H9 (cell line): ENCODE data around the gene NET1. TPM values are rescaled to one million over a fixed set of nuclear protein-coding genes. Genes with fewer than 3 reads are reported as not detected.

Source experiments
- DNase-seq: peaks from one replicate; pipeline ENCODE4 v3.0.0-alpha.2; 2017
- H2AFZ ChIP-seq: one replicate; pipeline ENCODE4 v1.6.1; 2013; ENCODE audit warnings: mild to moderate bottlenecking, low read length, control low read depth, moderate library complexity
- H2AK5ac ChIP-seq: 2 replicates; pipeline ENCODE4 v1.6.1; 2013; ENCODE audit warnings: low read length, control low read depth, mixed read lengths; ENCODE audit not compliant: insufficient read length
- H2BK120ac ChIP-seq: one replicate; pipeline ENCODE4 v1.6.1; 2013; ENCODE audit warnings: low read depth, mild to moderate bottlenecking, low read length, control low read depth, inconsistent platforms; ENCODE audit not compliant: poor library complexity, severe bottlenecking
- H2BK12ac ChIP-seq: 2 replicates; pipeline ENCODE4 v1.6.1; 2013; ENCODE audit warnings: low read length, control low read depth, mixed read lengths, low read depth; ENCODE audit not compliant: insufficient read length
- H2BK15ac ChIP-seq: 2 replicates; pipeline ENCODE4 v1.6.1; 2013; ENCODE audit warnings: low read depth, low read length, control low read depth
- H2BK20ac ChIP-seq: one replicate; pipeline ENCODE4 v1.6.1; 2013; ENCODE audit warnings: low read depth, mild to moderate bottlenecking, low read length, control low read depth, inconsistent platforms; ENCODE audit not compliant: poor library complexity, severe bottlenecking
- H2BK5ac ChIP-seq: 2 replicates; pipeline ENCODE4 v1.6.1; 2013; ENCODE audit warnings: low read length, control low read depth, mixed read lengths; ENCODE audit not compliant: insufficient read length
- H3K14ac ChIP-seq: 2 replicates; pipeline ENCODE4 v1.6.1; 2013; ENCODE audit warnings: low read length, control low read depth; ENCODE audit not compliant: insufficient read depth
- H3K18ac ChIP-seq: 2 replicates; pipeline ENCODE4 v1.6.1; 2013; ENCODE audit warnings: low read depth, mild to moderate bottlenecking, mixed read lengths, low read length, control low read depth; ENCODE audit not compliant: insufficient read length
- H3K23ac ChIP-seq: 2 replicates; pipeline ENCODE4 v1.6.1; 2013; ENCODE audit warnings: low read length, control low read depth, mixed read lengths, low read depth; ENCODE audit not compliant: insufficient read length
- H3K23me2 ChIP-seq: 2 replicates; pipeline ENCODE4 v1.6.1; 2013; ENCODE audit warnings: low read depth, mild to moderate bottlenecking, mixed read lengths, low read length, control low read depth; ENCODE audit not compliant: insufficient read length, poor library complexity, severe bottlenecking
- H3K27ac ChIP-seq: 2 replicates; pipeline ENCODE4 v1.5.1; 2013; ENCODE audit warnings: low read length, control low read depth, mixed read lengths, low read depth; ENCODE audit not compliant: insufficient read length
- H3K27me3 ChIP-seq: 2 replicates; pipeline ENCODE4 v1.6.1; 2013; ENCODE audit warnings: low read length, control low read depth, inconsistent platforms; ENCODE audit not compliant: insufficient read depth
- H3K4ac ChIP-seq: 2 replicates; pipeline ENCODE4 v1.6.1; 2013; ENCODE audit warnings: low read depth, mild to moderate bottlenecking, control low read depth, inconsistent platforms, low read length, moderate library complexity
- H3K4me1 ChIP-seq: 2 replicates; pipeline ENCODE4 v1.6.1; 2013; ENCODE audit warnings: low read length, control low read depth, inconsistent platforms; ENCODE audit not compliant: insufficient read depth
- H3K4me2 ChIP-seq: 2 replicates; pipeline ENCODE4 v1.6.1; 2013; ENCODE audit warnings: low read length, control low read depth, mixed read lengths; ENCODE audit not compliant: insufficient read length, insufficient read depth
- H3K56ac ChIP-seq: 2 replicates; pipeline ENCODE4 v1.6.1; 2013; ENCODE audit warnings: low read depth, mild to moderate bottlenecking, mixed read lengths, low read length, control low read depth; ENCODE audit not compliant: insufficient read length
- H3K79me1 ChIP-seq: 2 replicates; pipeline ENCODE4 v1.6.1; 2013; ENCODE audit warnings: low read depth, mild to moderate bottlenecking, moderate library complexity, low read length, control low read depth, inconsistent platforms; ENCODE audit not compliant: insufficient read depth, poor library complexity, severe bottlenecking
- H3K79me2 ChIP-seq: 2 replicates; pipeline ENCODE4 v1.6.1; 2013; ENCODE audit warnings: low read length, control low read depth, inconsistent platforms; ENCODE audit not compliant: insufficient read depth
- H3K9ac ChIP-seq: 2 replicates; pipeline ENCODE4 v1.6.1; 2013; ENCODE audit warnings: low read length, control low read depth, mixed read lengths; ENCODE audit not compliant: insufficient read length; ENCODE audit errors: extremely low read depth
- H3K9me3 ChIP-seq: one replicate; pipeline ENCODE4 v1.6.1; 2013; ENCODE audit warnings: low read depth, low read length, inconsistent platforms; ENCODE audit not compliant: control insufficient read depth
- H3T11ph ChIP-seq: one replicate; pipeline ENCODE4 v1.6.1; 2013; ENCODE audit warnings: mild to moderate bottlenecking, low read length, control low read depth, inconsistent platforms
- H4K20me1 ChIP-seq: one replicate; pipeline ENCODE4 v1.6.1; 2013; ENCODE audit not compliant: control insufficient read depth, insufficient read length, insufficient read depth
- H4K5ac ChIP-seq: 2 replicates; pipeline ENCODE4 v1.6.1; 2013; ENCODE audit warnings: low read depth, mild to moderate bottlenecking, mixed read lengths, low read length, control low read depth; ENCODE audit not compliant: insufficient read length
- H4K8ac ChIP-seq: replicated peaks from 2 replicates; pipeline ENCODE4 v1.6.1; 2013; ENCODE audit warnings: low read length, control low read depth, mixed read lengths, low read depth; ENCODE audit not compliant: insufficient read length
- H4K91ac ChIP-seq: 2 replicates; pipeline ENCODE4 v1.6.1; 2013; ENCODE audit warnings: low read depth, mild to moderate bottlenecking, moderate library complexity, mixed read lengths, low read length, control low read depth; ENCODE audit not compliant: insufficient read length
- H3K27ac Mint-ChIP-seq, 3 experiments: 2 replicates in 2 of 3; 3 replicates in 1 of 3; pipeline ENCODE4 v1.8.0; 2020 to 2021; ENCODE audit warnings: mixed read lengths in 3 of 3, mild to moderate bottlenecking in 1 of 3, moderate library complexity in 1 of 3
- H3K27me3 Mint-ChIP-seq: 2 replicates; pipeline ENCODE4 v1.8.0; 2021; ENCODE audit warnings: low read depth, mild to moderate bottlenecking, moderate library complexity, mixed read lengths
- H3K36me3 Mint-ChIP-seq, 3 experiments: 2 replicates in 2 of 3; 3 replicates in 1 of 3; pipeline ENCODE4 v1.8.0; 2020 to 2021; ENCODE audit warnings: low read depth in 3 of 3, mixed read lengths in 3 of 3; ENCODE audit not compliant: insufficient read depth in 1 of 3
- H3K4me1 Mint-ChIP-seq, 2 experiments: 2 replicates each; pipeline ENCODE4 v1.8.0; 2020; ENCODE audit warnings: mixed read lengths in 2 of 2
- H3K4me3 Mint-ChIP-seq, 2 experiments: 2 replicates in 1 of 2; 3 replicates in 1 of 2; pipeline ENCODE4 v1.8.0; 2020 to 2021; ENCODE audit warnings: mild to moderate bottlenecking in 2 of 2, mixed read lengths in 2 of 2, moderate library complexity in 1 of 2
- H3K9me3 Mint-ChIP-seq, 2 experiments: 2 replicates in 1 of 2; 3 replicates in 1 of 2; pipeline ENCODE4 v1.8.0; 2020; ENCODE audit warnings: mild to moderate bottlenecking in 2 of 2, mixed read lengths in 2 of 2, moderate library complexity in 1 of 2
- CTCF ChIP-seq: fragments of 200-600 bp; sonication (generic); conservative IDR thresholded peaks from 3 replicates; pipeline ENCODE4 v1.8.0; 2021; ENCODE audit warnings: antibody characterized with exemption, mild to moderate bottlenecking
- WGBS: extraction: QIAGEN DNeasy Blood & Tissue Kit; methylation state at CpG from one replicate; pipeline ENCODE4 v1.1.7; 2013; ENCODE audit warnings: missing lambda C conversion rate, low lambda C conversion rate, mixed read lengths; ENCODE audit not compliant: insufficient read length; ENCODE audit errors: extremely low coverage; 5-methylcytosine and 5-hydroxymethylcytosine counted together
- total RNA-seq: library from RNA; stranded (reverse); gene quantifications from 2 replicates; pipeline ENCODE4 v1.2.1, GENCODE V29; 2021

The NET1 gene
- total RNA-seq, 1 experiment from 2014 or later, result 50.6 TPM

GRCh38 chr10:5503477-5503835 lies 91.1 kb downstream of the NET1 start:
- Mint-ChIP-seq H3K4me1 (peaks cover 5 to 6% of the 10 kb centered on the region in 2 experiments), H3K27ac (no peak overlapping the region), H3K36me3 (no peaks in the 10 kb centered on the region; a peak in 1 of 7 replicates), H3K27me3 (peaks cover 5% of the 10 kb centered on the region), H3K4me3 (no peak overlapping the region), H3K9me3 (no peaks in the 10 kb centered on the region)
- Histone ChIP-seq H2AFZ (no peak overlapping the region), H3K23ac (no peak overlapping the region), H3K4me2 (no peak overlapping the region), H4K8ac (no peak overlapping the region), H3K9me3 (no peaks in the 10 kb centered on the region), H3K79me2 (no peaks in the 10 kb centered on the region), H4K5ac (no peak overlapping the region), H3K79me1 (no peaks in the 10 kb centered on the region), H2BK15ac (no peak overlapping the region), H2AK5ac (no peak overlapping the region), H2BK120ac (no peak overlapping the region), H3K14ac (no peak overlapping the region), H2BK20ac (no peak overlapping the region), H3T11ph (no peak overlapping the region), H3K56ac (no peak overlapping the region), H4K20me1 (no peaks in the 10 kb centered on the region), H3K18ac (no peak overlapping the region), H3K23me2 (no peaks in the 10 kb centered on the region), H3K27me3 (no peaks in the 10 kb centered on the region), H3K27ac (no peak overlapping the region), H4K91ac (no peak overlapping the region), H3K9ac (no peak overlapping the region), H2BK12ac (no peak overlapping the region), H3K4me1 (no peaks in the 10 kb centered on the region; the same call in 1 of the 2 replicates), H3K4ac (no peak overlapping the region), H2BK5ac (no peak overlapping the region)
- TF ChIP-seq CTCF, result no peak
- WGBS, result no CpG with 5 or more reads among the region's 3 CpGs
- DNase-seq, result no peak
